Left lung (tissue), 10 donors: ENCODE results near the gene NAV2. TPM values are rescaled to one million over a fixed set of nuclear protein-coding genes. Genes with fewer than 3 reads are reported as not detected.

Source experiments
- ATAC-seq: fragments of 200-7000 bp; cut with Tn5 transposase; one replicate; pipeline ENCODE4 v1.9.1; 2020; ENCODE audit warnings: moderate library complexity
- DNase-seq, 4 donors: peaks; one replicate each; pipeline ENCODE4 v3.0.0-alpha.2; 2013 to 2020
- H3K27ac ChIP-seq, 2 donors: fragments of 200-600 bp; sonication (generic) in 1 of 2; one replicate each; pipeline versions ENCODE4 v1.5.0 to v1.8.0; 2020 to 2021
- H3K27me3 ChIP-seq, 2 donors: fragments of 200-600 bp; sonication (generic) in 1 of 2; one replicate each; pipeline versions ENCODE4 v1.5.0 to v1.8.0; 2020 to 2021
- H3K36me3 ChIP-seq, 2 donors: fragments of 200-600 bp; sonication (generic) in 1 of 2; one replicate each; pipeline versions ENCODE4 v1.5.0 to v1.8.0; 2020 to 2021
- H3K4me1 ChIP-seq, 2 donors: fragments of 200-600 bp; one replicate each; pipeline ENCODE4 v1.8.0; 2021
- H3K4me3 ChIP-seq, 2 donors: fragments of 200-600 bp; sonication (generic) in 1 of 2; one replicate each; pipeline versions ENCODE4 v1.5.0 to v1.8.0; 2020 to 2021; ENCODE audit warnings: mild to moderate bottlenecking in 1 of 2
- H3K9me3 ChIP-seq, 2 donors: fragments of 200-600 bp; sonication (generic) in 1 of 2; one replicate each; pipeline versions ENCODE4 v1.5.0 to v1.8.0; 2020 to 2021
- CTCF ChIP-seq, 2 donors: fragments of 200-600 bp; sonication (generic) in 1 of 2; IDR thresholded peaks; one replicate each; pipeline versions ENCODE4 v1.5.0 to v1.8.0; 2021; ENCODE audit warnings: antibody characterized with exemption in 2 of 2
- intact Hi-C, 2 donors: fragments of 100-400 bp; cut with DNase I; formaldehyde crosslinking; loops; one replicate each; pipeline versions ENCODE4 v1.11.2 to v1.14.2; 2022
- polyA plus RNA-seq, 6 donors: library from polyadenylated mRNA; unstranded; fragments of 120-200 nt; gene quantifications; one replicate each; pipeline ENCODE4 v1.2.1, GENCODE V29; 2013; ENCODE audit not compliant: insufficient read length in 6 of 6
- total RNA-seq, 2 donors: library from RNA; stranded (reverse); fragmentation: NEBNext Ultra II Directional; extraction: Animal tissue kit (Norgen Biotek cat#: 25700); gene quantifications; one replicate each; pipeline ENCODE4 v1.2.1, GENCODE V29; 2021
- donor health status: DM: no; HTN: yes; CAD: no.
- donor health status: DM: no; HTN: no; CAD: no.

NAV2 gene
- total and polyA plus RNA-seq, 8 donors = 18.0 to 59.9 (median 23.1) TPM

- no peak for ATAC-seq
- H3K4me3 ChIP-seq = no peak overlapping the region
- no peaks in the 10 kb centered on the region for H3K9me3 ChIP-seq
- intact Hi-C loops = no loop called here
- no peaks in the 10 kb centered on the region for H3K4me1 ChIP-seq
- no peak overlapping the region for H3K27ac ChIP-seq
- DNase-seq = no peak
- no peaks in the 10 kb centered on the region for H3K36me3 ChIP-seq
- no peak for TF ChIP-seq CTCF (IDR thresholded peaks at IDR 0.05)
- H3K27me3 ChIP-seq = no peaks in the 10 kb centered on the region
These were observed 24.2 kb downstream of the NAV2 start for GRCh38 chr11:19736831-19737230.

DNA sequence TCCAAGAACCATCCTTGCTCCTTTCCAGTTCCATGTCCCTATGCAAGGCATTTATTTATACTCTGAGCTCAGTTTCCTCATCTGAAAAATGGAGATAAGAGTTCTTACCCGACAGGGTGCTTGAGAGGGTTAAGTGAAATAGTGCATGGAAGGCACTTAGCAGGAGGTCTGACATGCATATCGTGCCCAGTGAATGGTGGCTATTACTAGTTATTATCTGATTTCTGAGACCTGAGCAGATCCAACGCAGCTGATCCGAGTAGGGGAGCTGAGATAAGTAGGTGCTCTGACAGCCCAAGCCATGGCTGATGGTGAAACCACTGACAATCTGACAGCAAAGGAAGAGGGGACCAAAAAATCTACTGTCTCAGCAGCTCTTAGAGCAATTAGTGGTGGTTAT, 24.9 kb downstream of the NAV2 start:
- no peak for DNase-seq
- H3K4me3 ChIP-seq = no peak overlapping the region
- intact Hi-C loops = no loop called here

DNA sequence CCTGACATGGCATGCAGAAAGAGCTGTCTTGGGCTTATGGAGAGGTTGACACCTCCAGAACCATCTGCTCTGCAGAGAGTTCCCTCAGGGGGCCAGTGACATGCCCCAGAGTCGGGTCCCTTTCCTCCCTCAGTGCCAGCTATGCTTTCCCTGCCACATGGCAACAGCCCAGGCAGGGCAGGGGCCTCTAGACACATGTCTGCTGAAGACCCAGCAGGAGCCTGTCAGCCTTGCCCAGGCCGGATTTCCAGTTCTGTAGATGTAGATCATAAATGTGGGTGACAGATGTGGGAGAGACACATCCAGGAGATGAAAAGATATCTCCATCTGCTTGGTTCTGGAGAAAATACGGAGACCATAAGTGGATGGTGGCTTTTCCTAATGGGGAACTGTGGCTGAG, 25.5 kb downstream of the NAV2 start:
- Histone ChIP-seq H3K9me3 (no peaks in the 10 kb centered on the region), H3K36me3 (no peaks in the 10 kb centered on the region), H3K4me3 (no peak overlapping the region), H3K27me3 (no peaks in the 10 kb centered on the region), H3K4me1 (peaks cover 0 to 6% of the 10 kb centered on the region in 2 donors), H3K27ac (no peak overlapping the region)
- no peak for TF ChIP-seq CTCF (IDR thresholded peaks at IDR 0.05)
- intact Hi-C loops = no loop called here
- DNase-seq = no peak
- ATAC-seq = no peak

More for the DNA sequence above, 24.9 kb downstream of the NAV2 start:
- H3K36me3 ChIP-seq = no peaks in the 10 kb centered on the region
- H3K4me1 ChIP-seq = peaks cover 0 to 4% of the 10 kb centered on the region in 2 donors
- H3K27ac ChIP-seq = no peak overlapping the region
- H3K9me3 ChIP-seq = no peaks in the 10 kb centered on the region
- H3K27me3 ChIP-seq = no peaks in the 10 kb centered on the region
- TF ChIP-seq CTCF (IDR thresholded peaks at IDR 0.05) = no peak
- ATAC-seq = no peak

DNA sequence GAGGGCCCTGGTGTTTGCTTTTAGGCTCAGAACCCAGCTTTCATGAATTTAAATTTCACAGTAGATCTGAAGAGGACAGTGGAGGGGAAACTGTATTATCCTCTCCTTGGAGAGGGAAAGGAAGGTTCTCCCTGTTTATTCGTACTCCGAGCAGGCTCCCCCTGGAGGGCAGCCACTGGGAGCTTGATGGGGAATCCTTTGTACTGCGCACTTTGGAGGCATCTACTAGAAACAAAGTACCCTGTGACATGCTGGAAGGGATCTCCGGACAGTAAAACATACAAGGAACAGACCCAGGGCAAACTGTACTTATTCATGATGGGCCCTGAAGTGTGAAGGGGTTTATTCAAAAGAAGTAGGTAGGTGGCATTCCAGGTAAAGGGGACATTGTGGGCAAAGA, 27.2 kb downstream of the NAV2 start:
- Histone ChIP-seq H3K27me3 (no peaks in the 10 kb centered on the region), H3K27ac (no peak overlapping the region), H3K4me3 (no peak overlapping the region), H3K36me3 (no peaks in the 10 kb centered on the region), H3K4me1 (peaks cover 0 to 6% of the 10 kb centered on the region in 2 donors), H3K9me3 (no peaks in the 10 kb centered on the region)
- ATAC-seq = peak; percentile 6
- intact Hi-C loops = loop anchor here in 1 of 2 donors (5.0 kb wide), 1 partner anchor 168 kb away; no protein-coding TSS in a partner anchor
- no peak for TF ChIP-seq CTCF (IDR thresholded peaks at IDR 0.05)
- DNase-seq = peak in 1 of 4 donors; percentile 28

GRCh38 chr11:19740586-19740985, 27.9 kb downstream of the NAV2 start:
- ATAC-seq (peak; percentile 13), DNase-seq (no peak)
- Histone ChIP-seq H3K27ac (peak overlapping the region in 1 of 2 donors; percentile 53), H3K27me3 (no peaks in the 10 kb centered on the region), H3K9me3 (no peaks in the 10 kb centered on the region), H3K36me3 (no peaks in the 10 kb centered on the region), H3K4me3 (no peak overlapping the region), H3K4me1 (peaks cover 0 to 6% of the 10 kb centered on the region in 2 donors)
- no peak for TF ChIP-seq CTCF (IDR thresholded peaks at IDR 0.05)
- intact Hi-C loops = loop anchor here in 1 of 2 donors (5.0 kb wide), 1 partner anchor 168 kb away; no protein-coding TSS in a partner anchor
